GM23248 (cell line): ENCODE measurements around the gene CSNK1G1.

Source experiments
- EZH2 ChIP-seq: fragments of 200-600 bp; sonication (generic); IDR thresholded peaks from 2 replicates; pipeline ENCODE4 v1.6.1; 2018; ENCODE audit warnings: antibody characterized with exemption, mild to moderate bottlenecking; ENCODE audit not compliant: insufficient read depth, poor library complexity, severe bottlenecking
- EZH2phosphoT487 ChIP-seq: fragments of 200-600 bp; sonication (generic); IDR thresholded peaks from 2 replicates; pipeline ENCODE4 v1.6.1; 2018; ENCODE audit warnings: antibody characterized with exemption, moderate library complexity, mild to moderate bottlenecking, low read depth; ENCODE audit not compliant: insufficient read depth

DNA sequence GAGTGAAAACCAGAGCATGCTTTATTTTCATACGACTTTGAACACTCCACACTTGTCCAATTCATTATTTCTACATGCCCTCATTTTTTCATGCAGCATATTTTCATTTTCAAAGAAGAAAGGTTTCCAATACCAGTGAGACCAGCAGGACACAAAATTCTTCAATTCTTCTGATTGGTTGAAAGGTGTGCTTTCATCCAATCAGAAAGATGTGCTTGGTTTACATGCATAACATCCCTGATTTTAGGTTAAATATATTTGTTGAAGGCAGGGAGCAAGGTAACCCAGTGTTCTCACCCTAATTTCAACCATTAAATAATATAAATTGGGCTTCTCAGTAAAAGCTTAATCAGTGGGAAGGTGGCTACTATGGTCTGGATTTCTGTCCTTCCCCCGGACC lies 145.6 kb downstream of the CSNK1G1 start:
- TF ChIP-seq EZH2 (no peak), EZH2phosphoT487 (no peak)
